ENCODE measurements around the gene CRYL1.
"Not testable (repeated sequence)": the region's sequence is repeated elsewhere in the genome, so short reads cannot be mapped to it uniquely, and the experiment has no call there.

CRYL1 gene

DNA sequence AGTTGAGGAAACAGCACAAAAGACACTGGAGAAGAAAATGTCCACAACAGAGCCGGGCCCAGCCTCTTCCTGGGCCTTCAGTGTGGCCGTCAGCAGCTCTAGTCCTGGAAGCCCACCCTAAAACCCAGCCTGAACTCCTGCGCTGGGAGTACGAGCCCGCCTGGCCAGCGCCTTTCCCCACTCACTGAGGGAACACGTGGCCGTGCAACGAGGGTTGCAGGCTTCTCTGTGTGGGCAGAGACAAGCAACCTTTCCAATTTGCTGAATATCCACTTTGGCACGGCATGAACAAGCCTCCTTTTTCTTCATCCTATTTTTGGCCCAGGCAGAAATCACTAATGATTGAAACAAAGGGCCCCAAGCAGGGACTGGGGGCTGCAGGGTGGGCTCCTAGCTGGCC lies 89.2 kb downstream of the CRYL1 start:
- Histone ChIP-seq H3K27ac (ENCODE audit: low read length) (no peak overlapping the region), H4K20me1 (ENCODE audit: insufficient read depth, low read length) (no peaks in the 10 kb centered on the region), H3K9me3 (replicated peaks; ENCODE audit: insufficient read depth, low read length) (no peaks in the 10 kb centered on the region)

GRCh38 chr13:20435616-20436368 lies 89.9 kb downstream of the CRYL1 start:
- no peak for DNase-seq
- Histone ChIP-seq H3K79me2 (ENCODE audit: low read length) (no peaks in the 10 kb centered on the region), H3K9ac (ENCODE audit: low read length) (no peak overlapping the region), H2AFZ (ENCODE audit: low read length) (no peak overlapping the region), H3K27ac (ENCODE audit: low read length) (no peak overlapping the region), H4K20me1 (ENCODE audit: insufficient read depth, low read length) (no peaks in the 10 kb centered on the region), H3K36me3 (replicated peaks; ENCODE audit: insufficient read depth, low read length) (no peaks in the 10 kb centered on the region), H3K4me3 (ENCODE audit: low read length) (no peak overlapping the region), H3K4me1 (ENCODE audit: low read length) (no peaks in the 10 kb centered on the region), H3K4me2 (ENCODE audit: low read depth, low read length) (no peak overlapping the region), H3K27me3 (replicated peaks; ENCODE audit: insufficient read depth, low read length) (no peaks in the 10 kb centered on the region), H3K9me2 (replicated peaks; ENCODE audit: insufficient read depth, low read length) (no peaks in the 10 kb centered on the region), H3K9me3 (replicated peaks; ENCODE audit: insufficient read depth, low read length) (no peaks in the 10 kb centered on the region), H3F3A (ENCODE audit: insufficient read depth, low read length) (no peaks in the 10 kb centered on the region)
- no peak for TF ChIP-seq EZH2 (optimal IDR thresholded peaks at IDR 0.05; ENCODE audit: low read depth, low read length)
- TF ChIP-seq, protein P1, sequence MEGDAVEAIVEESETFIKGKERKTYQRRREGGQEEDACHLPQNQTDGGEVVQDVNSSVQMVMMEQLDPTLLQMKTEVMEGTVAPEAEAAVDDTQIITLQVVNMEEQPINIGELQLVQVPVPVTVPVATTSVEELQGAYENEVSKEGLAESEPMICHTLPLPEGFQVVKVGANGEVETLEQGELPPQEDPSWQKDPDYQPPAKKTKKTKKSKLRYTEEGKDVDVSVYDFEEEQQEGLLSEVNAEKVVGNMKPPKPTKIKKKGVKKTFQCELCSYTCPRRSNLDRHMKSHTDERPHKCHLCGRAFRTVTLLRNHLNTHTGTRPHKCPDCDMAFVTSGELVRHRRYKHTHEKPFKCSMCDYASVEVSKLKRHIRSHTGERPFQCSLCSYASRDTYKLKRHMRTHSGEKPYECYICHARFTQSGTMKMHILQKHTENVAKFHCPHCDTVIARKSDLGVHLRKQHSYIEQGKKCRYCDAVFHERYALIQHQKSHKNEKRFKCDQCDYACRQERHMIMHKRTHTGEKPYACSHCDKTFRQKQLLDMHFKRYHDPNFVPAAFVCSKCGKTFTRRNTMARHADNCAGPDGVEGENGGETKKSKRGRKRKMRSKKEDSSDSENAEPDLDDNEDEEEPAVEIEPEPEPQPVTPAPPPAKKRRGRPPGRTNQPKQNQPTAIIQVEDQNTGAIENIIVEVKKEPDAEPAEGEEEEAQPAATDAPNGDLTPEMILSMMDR (IDR thresholded peaks at IDR 0.05; ENCODE audit: low read length) = no peak
- no peak for TF ChIP-seq EZH2phosphoT487 (IDR thresholded peaks at IDR 0.05; ENCODE audit: low read length)

More for the DNA sequence above, 89.2 kb downstream of the CRYL1 start:
- no peak for TF ChIP-seq EZH2 (optimal IDR thresholded peaks at IDR 0.05; ENCODE audit: low read depth, low read length)
- no peak for TF ChIP-seq EZH2phosphoT487 (IDR thresholded peaks at IDR 0.05; ENCODE audit: low read length)
- TF ChIP-seq, protein P1 (IDR thresholded peaks at IDR 0.05; ENCODE audit: low read length) = no peak
- no peaks in the 10 kb centered on the region for H3K79me2 ChIP-seq (ENCODE audit: low read length)
- H3K4me1 ChIP-seq (ENCODE audit: low read length) = no peaks in the 10 kb centered on the region
- H3F3A ChIP-seq (ENCODE audit: insufficient read depth, low read length) = no peaks in the 10 kb centered on the region
- no peak overlapping the region for H3K4me3 ChIP-seq (ENCODE audit: low read length)
- H3K9me2 ChIP-seq (replicated peaks; ENCODE audit: insufficient read depth, low read length) = no peaks in the 10 kb centered on the region
- H2AFZ ChIP-seq (ENCODE audit: low read length) = no peak overlapping the region
- H3K9ac ChIP-seq (ENCODE audit: low read length) = no peak overlapping the region
- H3K4me2 ChIP-seq (ENCODE audit: low read depth, low read length) = no peak overlapping the region
- no peaks in the 10 kb centered on the region for H3K36me3 ChIP-seq (replicated peaks; ENCODE audit: insufficient read depth, low read length)
- DNase-seq = no peak
- no peaks in the 10 kb centered on the region for H3K27me3 ChIP-seq (replicated peaks; ENCODE audit: insufficient read depth, low read length)

- not testable (repeated sequence) for H3K27me3 ChIP-seq (replicated peaks; ENCODE audit: insufficient read depth, low read length)
These were observed 91.4 kb downstream of the CRYL1 start for GRCh38 chr13:20434210-20434609.

GRCh38 chr13:20431687-20432384 lies 93.8 kb downstream of the CRYL1 start:
- no peak overlapping the region for H2AFZ ChIP-seq (ENCODE audit: low read length)
- H4K20me1 ChIP-seq (ENCODE audit: insufficient read depth, low read length) = no peaks in the 10 kb centered on the region
- no peak for TF ChIP-seq EZH2 (optimal IDR thresholded peaks at IDR 0.05; ENCODE audit: low read depth, low read length)
- TF ChIP-seq, protein P1 (IDR thresholded peaks at IDR 0.05; ENCODE audit: low read length) = no peak
- no peak for TF ChIP-seq EZH2phosphoT487 (IDR thresholded peaks at IDR 0.05; ENCODE audit: low read length)
- no peak overlapping the region for H3K9ac ChIP-seq (ENCODE audit: low read length)
- DNase-seq = no peak
- H3K9me3 ChIP-seq (replicated peaks; ENCODE audit: insufficient read depth, low read length) = no peaks in the 10 kb centered on the region
- no peaks in the 10 kb centered on the region for H3K79me2 ChIP-seq (ENCODE audit: low read length)
- no peak overlapping the region for H3K27ac ChIP-seq (ENCODE audit: low read length)
- H3K4me2 ChIP-seq (ENCODE audit: low read depth, low read length) = no peak overlapping the region
- H3K27me3 ChIP-seq (replicated peaks; ENCODE audit: insufficient read depth, low read length) = no peaks in the 10 kb centered on the region
- no peaks in the 10 kb centered on the region for H3K4me1 ChIP-seq (ENCODE audit: low read length)
- H3F3A ChIP-seq (ENCODE audit: insufficient read depth, low read length) = no peaks in the 10 kb centered on the region
- H3K9me2 ChIP-seq (replicated peaks; ENCODE audit: insufficient read depth, low read length) = no peaks in the 10 kb centered on the region
- H3K4me3 ChIP-seq (ENCODE audit: low read length) = no peak overlapping the region
- H3K36me3 ChIP-seq (replicated peaks; ENCODE audit: insufficient read depth, low read length) = no peaks in the 10 kb centered on the region

More at GRCh38 chr13:20434210-20434609, 91.4 kb downstream of the CRYL1 start:
- not testable (repeated sequence) for H3F3A ChIP-seq (ENCODE audit: insufficient read depth, low read length); H4K20me1 ChIP-seq (ENCODE audit: insufficient read depth, low read length); H2AFZ ChIP-seq (ENCODE audit: low read length); H3K36me3 ChIP-seq (replicated peaks; ENCODE audit: insufficient read depth, low read length); H3K4me3 ChIP-seq (ENCODE audit: low read length); H3K4me2 ChIP-seq (ENCODE audit: low read depth, low read length); DNase-seq; H3K9me3 ChIP-seq (replicated peaks; ENCODE audit: insufficient read depth, low read length); H3K4me1 ChIP-seq (ENCODE audit: low read length); H3K9ac ChIP-seq (ENCODE audit: low read length); H3K9me2 ChIP-seq (replicated peaks; ENCODE audit: insufficient read depth, low read length); H3K27ac ChIP-seq (ENCODE audit: low read length); H3K79me2 ChIP-seq (ENCODE audit: low read length)

Measured in MM.1S (cell line).